Osteoblast (primary cell): ENCODE results near the gene PPFIA2. TPM values are rescaled to one million over a fixed set of nuclear protein-coding genes. Genes with fewer than 3 reads are reported as not detected.

Source experiments
- DNase-seq: peaks from one replicate; pipeline ENCODE4 v3.0.0; 2011; ENCODE audit warnings: low spot score, mixed read lengths; ENCODE audit not compliant: insufficient read length; ENCODE audit errors: missing footprints
- H2AFZ ChIP-seq: 2 replicates; pipeline ENCODE4 v1.6.0; 2011; ENCODE audit warnings: mild to moderate bottlenecking, low read length
- H3K27ac ChIP-seq: 2 replicates; pipeline ENCODE4 v1.5.1; 2011; ENCODE audit warnings: mild to moderate bottlenecking, low read depth, low read length, moderate library complexity
- H3K27me3 ChIP-seq: 2 replicates; pipeline ENCODE4 v1.6.0; 2012; ENCODE audit warnings: mild to moderate bottlenecking, control low read depth, inconsistent platforms, low read length, moderate library complexity; ENCODE audit not compliant: insufficient read depth
- H3K36me3 ChIP-seq: 2 replicates; pipeline ENCODE4 v1.5.1; 2011; ENCODE audit warnings: mild to moderate bottlenecking, low read length, control low read depth, moderate library complexity; ENCODE audit not compliant: insufficient read depth
- H3K4me1 ChIP-seq: 2 replicates; pipeline ENCODE4 v1.5.1; 2011; ENCODE audit warnings: mild to moderate bottlenecking, low read length, control low read depth, moderate library complexity; ENCODE audit not compliant: insufficient read depth
- H3K4me2 ChIP-seq: 2 replicates; pipeline ENCODE4 v1.6.0; 2011; ENCODE audit warnings: mild to moderate bottlenecking, low read length; ENCODE audit not compliant: insufficient read depth
- H3K4me3 ChIP-seq: fragments of 200-600 bp; sonication (generic); 3 replicates; pipeline ENCODE4 v1.5.1; 2012; ENCODE audit warnings: mild to moderate bottlenecking, low read length, inconsistent platforms; ENCODE audit not compliant: insufficient read depth
- H3K79me2 ChIP-seq: 2 replicates; pipeline ENCODE4 v1.6.0; 2012; ENCODE audit warnings: mild to moderate bottlenecking, low read length, control low read depth, inconsistent platforms; ENCODE audit not compliant: insufficient read depth
- H3K9me3 ChIP-seq: 2 replicates; pipeline ENCODE4 v1.5.1; 2011; ENCODE audit warnings: low read depth, low read length, control low read depth
- H4K20me1 ChIP-seq: 2 replicates; pipeline ENCODE4 v1.6.0; 2012; ENCODE audit warnings: mild to moderate bottlenecking, low read length, control low read depth; ENCODE audit not compliant: insufficient read depth
- CTCF ChIP-seq: IDR thresholded peaks from 2 replicates; pipeline ENCODE4 v1.5.1; 2011; ENCODE audit warnings: mild to moderate bottlenecking, low read depth, low read length, moderate library complexity; ENCODE audit errors: extremely low read depth
- total RNA-seq: library from RNA; depleted of rRNA; stranded (reverse); fragments of >200 nt; gene quantifications from 2 replicates; pipeline ENCODE4 v1.2.3, GENCODE V29; 2012

The PPFIA2 gene
- total RNA-seq, 1 donor: 3.3 TPM

GRCh38 chr12:81757731-81758365 lies 1.3 kb downstream of the PPFIA2 start:
- no peaks in the 10 kb centered on the region for H3K9me3 ChIP-seq
- H3K27ac ChIP-seq: no peak overlapping the region
- H2AFZ ChIP-seq: no peak overlapping the region
- H3K79me2 ChIP-seq: no peaks in the 10 kb centered on the region
- H3K4me2 ChIP-seq: peak overlapping the region; percentile 80
- no peak for DNase-seq
- no peaks in the 10 kb centered on the region for H3K36me3 ChIP-seq
- peak overlapping the region; percentile 66 for H3K4me3 ChIP-seq
- no peaks in the 10 kb centered on the region for H4K20me1 ChIP-seq
- TF ChIP-seq CTCF: no peak
- H3K27me3 ChIP-seq: peaks cover 6% of the 10 kb centered on the region
- no peaks in the 10 kb centered on the region for H3K4me1 ChIP-seq

GRCh38 chr12:81729781-81730180 lies 29.4 kb downstream of the PPFIA2 start:
- no peaks in the 10 kb centered on the region for H3K79me2 ChIP-seq
- H3K4me1 ChIP-seq: no peaks in the 10 kb centered on the region
- no peaks in the 10 kb centered on the region for H3K27me3 ChIP-seq
- no peak overlapping the region for H2AFZ ChIP-seq
- no peak for DNase-seq
- no peak overlapping the region for H3K27ac ChIP-seq
- no peak overlapping the region for H3K4me3 ChIP-seq
- no peaks in the 10 kb centered on the region for H3K36me3 ChIP-seq
- no peak for TF ChIP-seq CTCF
- no peaks in the 10 kb centered on the region for H3K9me3 ChIP-seq
- no peaks in the 10 kb centered on the region for H4K20me1 ChIP-seq
- H3K4me2 ChIP-seq: no peak overlapping the region

GRCh38 chr12:81727391-81727790 lies 31.8 kb downstream of the PPFIA2 start:
- Histone ChIP-seq H3K4me3 (no peak overlapping the region), H3K9me3 (no peaks in the 10 kb centered on the region), H2AFZ (no peak overlapping the region), H3K27ac (no peak overlapping the region), H3K27me3 (no peaks in the 10 kb centered on the region), H3K4me1 (no peaks in the 10 kb centered on the region), H3K36me3 (no peaks in the 10 kb centered on the region), H4K20me1 (no peaks in the 10 kb centered on the region), H3K79me2 (no peaks in the 10 kb centered on the region), H3K4me2 (no peak overlapping the region)
- no peak for DNase-seq
- no peak for TF ChIP-seq CTCF

- no peaks in the 10 kb centered on the region for H3K36me3 ChIP-seq
- TF ChIP-seq CTCF: no peak
- H3K9me3 ChIP-seq: no peaks in the 10 kb centered on the region
- H4K20me1 ChIP-seq: no peaks in the 10 kb centered on the region
- H3K27ac ChIP-seq: no peak overlapping the region
- no peak overlapping the region for H3K4me3 ChIP-seq
- DNase-seq: no peak
- no peak overlapping the region for H3K4me2 ChIP-seq
- H3K79me2 ChIP-seq: no peaks in the 10 kb centered on the region
- no peaks in the 10 kb centered on the region for H3K4me1 ChIP-seq
- H3K27me3 ChIP-seq: no peaks in the 10 kb centered on the region
- H2AFZ ChIP-seq: no peak overlapping the region
These were observed 32.5 kb downstream of the PPFIA2 start for GRCh38 chr12:81726634-81727033.
